SK-N-SH treated with all-trans-retinoic acid at 6 μM for 48 hours (cell line): ENCODE measurements around the gene PDE5A.
A peak's percentile ranks its signal among the peaks of the same experiment; 100 is the strongest.

Source experiments
- BACH2 ChIP-seq: fragments of 250-450 bp; sonication (Bioruptor Pico); IDR thresholded peaks from 2 replicates; pipeline ENCODE4 v1.9.0; 2021; ENCODE audit warnings: mild to moderate bottlenecking, borderline replicate concordance
- POU6F1 ChIP-seq: fragments of 250-450 bp; sonication (Bioruptor Pico); IDR thresholded peaks from 2 replicates; pipeline ENCODE4 v1.8.0; 2021; ENCODE audit warnings: low read depth, mild to moderate bottlenecking, moderate library complexity, borderline replicate concordance
- PPARA ChIP-seq: fragments of 250-450 bp; sonication (Bioruptor Pico); IDR thresholded peaks from 2 replicates; pipeline ENCODE4 v1.5.0; 2020; ENCODE audit warnings: mild to moderate bottlenecking, borderline replicate concordance
- ZFP30 ChIP-seq: fragments of 450-650 bp; formaldehyde crosslinking; IDR thresholded peaks from 2 replicates; pipeline ENCODE4 v1.5.0; 2022; ENCODE audit warnings: mild to moderate bottlenecking, moderate library complexity
- TF ChIP-seq, protein P1 (sequence below): fragments of 250-450 bp; sonication (Bioruptor Pico); IDR thresholded peaks from 2 replicates; pipeline ENCODE4 v1.5.0; 2020; ENCODE audit warnings: mild to moderate bottlenecking, moderate library complexity

GRCh38 chr4:119655111-119655837 lies 26.7 kb upstream of the PDE5A start:
- no peak for TF ChIP-seq BACH2
- TF ChIP-seq ZFP30 (CRISPR knock-in tag) = no peak
- TF ChIP-seq PPARA (CRISPR knock-in tag) = no peak
- TF ChIP-seq, protein P1, sequence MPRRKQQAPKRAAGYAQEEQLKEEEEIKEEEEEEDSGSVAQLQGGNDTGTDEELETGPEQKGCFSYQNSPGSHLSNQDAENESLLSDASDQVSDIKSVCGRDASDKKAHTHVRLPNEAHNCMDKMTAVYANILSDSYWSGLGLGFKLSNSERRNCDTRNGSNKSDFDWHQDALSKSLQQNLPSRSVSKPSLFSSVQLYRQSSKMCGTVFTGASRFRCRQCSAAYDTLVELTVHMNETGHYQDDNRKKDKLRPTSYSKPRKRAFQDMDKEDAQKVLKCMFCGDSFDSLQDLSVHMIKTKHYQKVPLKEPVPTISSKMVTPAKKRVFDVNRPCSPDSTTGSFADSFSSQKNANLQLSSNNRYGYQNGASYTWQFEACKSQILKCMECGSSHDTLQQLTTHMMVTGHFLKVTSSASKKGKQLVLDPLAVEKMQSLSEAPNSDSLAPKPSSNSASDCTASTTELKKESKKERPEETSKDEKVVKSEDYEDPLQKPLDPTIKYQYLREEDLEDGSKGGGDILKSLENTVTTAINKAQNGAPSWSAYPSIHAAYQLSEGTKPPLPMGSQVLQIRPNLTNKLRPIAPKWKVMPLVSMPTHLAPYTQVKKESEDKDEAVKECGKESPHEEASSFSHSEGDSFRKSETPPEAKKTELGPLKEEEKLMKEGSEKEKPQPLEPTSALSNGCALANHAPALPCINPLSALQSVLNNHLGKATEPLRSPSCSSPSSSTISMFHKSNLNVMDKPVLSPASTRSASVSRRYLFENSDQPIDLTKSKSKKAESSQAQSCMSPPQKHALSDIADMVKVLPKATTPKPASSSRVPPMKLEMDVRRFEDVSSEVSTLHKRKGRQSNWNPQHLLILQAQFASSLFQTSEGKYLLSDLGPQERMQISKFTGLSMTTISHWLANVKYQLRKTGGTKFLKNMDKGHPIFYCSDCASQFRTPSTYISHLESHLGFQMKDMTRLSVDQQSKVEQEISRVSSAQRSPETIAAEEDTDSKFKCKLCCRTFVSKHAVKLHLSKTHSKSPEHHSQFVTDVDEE (CRISPR knock-in tag) = peak; percentile 97
- TF ChIP-seq POU6F1 = no peak
